ENCODE results near the gene MED17. TPM values are rescaled to one million over a fixed set of nuclear protein-coding genes. Genes with fewer than 3 reads are reported as not detected.
A peak's percentile ranks its signal among the peaks of the same experiment; 100 is the strongest.

MED17 gene
- total and polyA plus RNA-seq, 10 of the 15 experiments (the other 5 are each of a cell fraction or from before 2014, with no cell fraction given): 7.3 to 38.7 (median 28.3) TPM

DNA sequence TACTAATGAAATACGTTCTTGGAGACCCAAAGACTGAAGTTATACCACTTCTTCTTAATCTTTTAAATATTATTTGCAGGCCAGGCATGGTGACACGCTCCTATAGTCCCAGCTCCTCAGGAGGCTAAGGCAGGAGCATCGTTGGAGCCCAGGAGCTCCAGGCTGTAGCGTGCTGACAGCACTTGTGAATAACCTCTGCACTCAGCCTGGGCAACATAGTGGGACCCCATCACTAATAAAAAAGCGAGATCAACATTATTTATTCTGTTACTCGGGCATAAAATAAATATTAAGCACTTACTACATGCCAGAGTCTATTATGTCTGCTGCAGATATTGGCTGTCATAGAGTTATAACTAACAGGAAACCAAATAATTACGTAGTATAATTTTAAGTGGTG lies 720 bp upstream of the MED17 start:
- Histone ChIP-seq H3K27me3 (replicated peaks in 1 of 2; ENCODE audit: control insufficient read depth in 2 of 2, insufficient read depth in 2 of 2, low read length in 1 of 2) (no peaks in the 10 kb centered on the region), H3K27ac (ENCODE audit: control insufficient read depth, insufficient read depth) (peak overlapping the region; percentile 95; the same call in 1 of the 2 replicates), H3K4me2 (ENCODE audit: control insufficient read depth, insufficient read depth) (peak overlapping the region; percentile 71), H3K9ac (ENCODE audit: control insufficient read depth, insufficient read depth, low read length) (peak overlapping the region; percentile 99), H2AFZ (ENCODE audit: control insufficient read depth, low read depth, low read length) (peak overlapping the region; percentile 74; the same call in 1 of the 2 replicates), H3K9me3 (replicated peaks; ENCODE audit: control insufficient read depth, insufficient read depth, low read length) (no peaks in the 10 kb centered on the region), H3K4me3 (peak overlapping the region; percentile 80), H3K36me3 (ENCODE audit: control insufficient read depth in 2 of 2, insufficient read depth in 2 of 2, low read length in 1 of 2) (peaks cover 0 to 8% of the 10 kb centered on the region in 2 experiments; a peak in 1 of 4 replicates), H4K20me1 (ENCODE audit: control insufficient read depth, insufficient read depth) (0 out of 2 replicates have a peak, but pooled peaks cover 3% of the 10 kb centered on the region), H3K4me1 (ENCODE audit: control insufficient read depth, insufficient read depth, low read length) (no peaks in the 10 kb centered on the region; the same call in 1 of the 2 replicates), H3K79me2 (ENCODE audit: control insufficient read depth, insufficient read depth, low read length) (peaks cover 47% of the 10 kb centered on the region)
- in situ Hi-C loops (cut with MboI): no loop called here
- BruUV-seq (replicated peaks): no TSS peak
- no peak for DNase-seq (ENCODE audit: low read depth, low spot score)
- intact Hi-C loops (cut with micrococcal nuclease; ENCODE audit: unreplicated experiment): loop anchor here (10.0 kb wide), 1 partner anchor 589 kb away; the partner anchor contains the start of gene SLC36A4
- WGBS (ENCODE audit: insufficient coverage, insufficient replicate concordance, low lambda C conversion rate, missing lambda C conversion rate): 56% methylated on average over 7 of the region's 7 CpGs
- SMC1A ChIA-PET (ENCODE audit: uncharacterized antibody, unreplicated experiment): interaction anchor here (1.1 to 4.9 kb wide), 8 partner anchors 17 to 250 kb away, joined by 3 to 74 read pairs (median 4); partner anchors contain the start of genes C11orf54 and TAF1D
- no peak for ATAC-seq
- POLR2A ChIA-PET: interaction anchor here (1.1 to 5.2 kb wide), 3 partner anchors 36 to 122 kb away, joined by 3 to 85 read pairs (median 7); partner anchors contain the start of genes C11orf54, CEP295 and TAF1D
- TF ChIP-seq, protein P1, sequence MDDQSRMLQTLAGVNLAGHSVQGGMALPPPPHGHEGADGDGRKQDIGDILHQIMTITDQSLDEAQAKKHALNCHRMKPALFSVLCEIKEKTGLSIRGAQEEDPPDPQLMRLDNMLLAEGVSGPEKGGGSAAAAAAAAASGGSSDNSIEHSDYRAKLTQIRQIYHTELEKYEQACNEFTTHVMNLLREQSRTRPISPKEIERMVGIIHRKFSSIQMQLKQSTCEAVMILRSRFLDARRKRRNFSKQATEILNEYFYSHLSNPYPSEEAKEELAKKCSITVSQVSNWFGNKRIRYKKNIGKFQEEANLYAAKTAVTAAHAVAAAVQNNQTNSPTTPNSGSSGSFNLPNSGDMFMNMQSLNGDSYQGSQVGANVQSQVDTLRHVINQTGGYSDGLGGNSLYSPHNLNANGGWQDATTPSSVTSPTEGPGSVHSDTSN (IDR thresholded peaks at IDR 0.05; ENCODE audit: insufficient replicate concordance, low read depth, low read length): no peak
- TF ChIP-seq RELA (IDR thresholded peaks at IDR 0.05; ENCODE audit: borderline replicate concordance, partially characterized antibody): no peak
- TF ChIP-seq HDAC6 (IDR thresholded peaks at IDR 0.05; ENCODE audit: unreplicated experiment): no peak
- FAIRE-seq: no peak
- CTCF ChIA-PET: interaction anchor here (0.6 to 3.5 kb wide), 14 partner anchors 11 to 1357 kb away, joined by 3 to 36 read pairs (median 4); partner anchors contain the start of genes C11orf54 and TAF1D
- RAD21 ChIA-PET (ENCODE audit: unreplicated experiment): interaction anchor here (0.8 to 2.9 kb wide), 6 partner anchors 36 to 674 kb away, joined by 3 to 40 read pairs (median 8); partner anchors contain the start of genes C11orf54, PANX1 and TAF1D

All from GM12878 (cell line).